Measurements from ENCODE around the gene MRPL37.

- TF ChIP-seq ESRRG (CRISPR knock-in tag; IDR thresholded peaks at IDR 0.05) (no peak), RARB (CRISPR knock-in tag; IDR thresholded peaks at IDR 0.05) (no peak), ZNF565 (CRISPR knock-in tag; conservative IDR thresholded peaks at IDR 0.05; ENCODE audit: low read depth) (no peak), TCF4 (CRISPR knock-in tag; IDR thresholded peaks at IDR 0.05; ENCODE audit: borderline replicate concordance) (no peak), ZNF8 (CRISPR knock-in tag; IDR thresholded peaks at IDR 0.05) (no peak)
Measured at GRCh38 chr1:54241364-54241763, 41.4 kb downstream of the MRPL37 start.
